PFSK-1 (cell line): Measurements from ENCODE around the gene CCIN.

Experiments used
- FOXP2 ChIP-seq: optimal IDR thresholded peaks from 2 replicates; pipeline ENCODE3; 2011; ENCODE audit warnings: borderline replicate concordance, control low read depth, inconsistent platforms; ENCODE audit not compliant: insufficient read depth; ENCODE audit errors: extremely low read length, extremely low read depth
- POLR2AphosphoS5 ChIP-seq: IDR thresholded peaks from 2 replicates; pipeline ENCODE4 v1.6.1; 2012; ENCODE audit warnings: low read depth, mild to moderate bottlenecking, control low read depth, low read length, moderate library complexity
- SIN3A ChIP-seq: IDR thresholded peaks from 2 replicates; pipeline ENCODE4 v1.6.1; 2012; ENCODE audit warnings: mild to moderate bottlenecking, low read length, moderate library complexity, borderline replicate concordance; ENCODE audit not compliant: insufficient read depth
- TAF1 ChIP-seq: IDR thresholded peaks from 2 replicates; pipeline ENCODE4 v1.6.1; 2012; ENCODE audit warnings: low read length, control low read depth, borderline replicate concordance; ENCODE audit not compliant: insufficient read depth
- TF ChIP-seq, protein P1 (sequence below), 2 experiments: IDR thresholded peaks; 2 replicates each; pipeline versions ENCODE4 v1.6.1 to v1.8.0; 2011 to 2012; ENCODE audit warnings: low read depth in 2 of 2, low read length in 2 of 2, control low read depth in 1 of 2, inconsistent platforms in 1 of 2, mild to moderate bottlenecking in 1 of 2, moderate library complexity in 1 of 2; ENCODE audit not compliant: insufficient read depth in 1 of 2

CCIN gene

DNA sequence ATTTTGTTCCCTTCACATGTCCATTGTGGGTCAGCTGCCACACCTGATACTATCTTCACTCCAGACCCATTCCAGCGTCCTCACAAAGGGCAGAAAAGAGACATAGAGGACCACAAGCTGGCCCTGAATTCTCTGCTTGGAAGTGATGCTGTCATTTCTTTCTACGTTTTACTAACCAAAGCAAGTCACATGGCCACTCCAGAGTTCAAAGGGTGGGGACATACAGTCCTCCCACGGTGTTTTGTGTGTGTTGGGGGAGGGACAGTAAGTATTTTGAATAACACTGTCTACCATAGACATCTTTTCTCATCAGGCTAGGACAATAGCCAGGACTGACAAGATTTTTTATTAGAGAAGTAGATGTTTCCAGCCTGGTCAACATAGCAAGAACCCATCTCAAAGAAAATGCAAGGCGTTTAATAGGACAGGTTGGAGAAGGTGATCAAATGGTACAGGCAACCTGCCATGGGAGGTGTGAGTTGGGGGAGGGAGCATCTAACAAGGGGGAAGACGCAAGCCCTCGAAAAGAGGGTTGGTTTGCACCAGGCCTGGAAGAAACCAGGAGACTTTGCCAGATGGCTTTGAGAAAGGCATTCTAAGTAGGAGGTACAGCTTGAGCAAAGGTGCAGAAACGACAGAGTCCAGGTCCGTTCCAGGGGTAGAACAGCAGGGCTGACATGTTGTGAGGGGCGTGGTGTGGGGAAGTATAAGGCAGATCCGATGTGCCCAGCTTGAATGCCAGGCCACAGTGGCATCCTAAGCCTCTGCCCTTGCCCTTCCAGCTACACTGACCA, 43.9 kb upstream of the CCIN start:
- TF ChIP-seq POLR2AphosphoS5 (no peak), SIN3A (no peak), TAF1 (no peak), FOXP2 (no peak)
- TF ChIP-seq, protein P1, sequence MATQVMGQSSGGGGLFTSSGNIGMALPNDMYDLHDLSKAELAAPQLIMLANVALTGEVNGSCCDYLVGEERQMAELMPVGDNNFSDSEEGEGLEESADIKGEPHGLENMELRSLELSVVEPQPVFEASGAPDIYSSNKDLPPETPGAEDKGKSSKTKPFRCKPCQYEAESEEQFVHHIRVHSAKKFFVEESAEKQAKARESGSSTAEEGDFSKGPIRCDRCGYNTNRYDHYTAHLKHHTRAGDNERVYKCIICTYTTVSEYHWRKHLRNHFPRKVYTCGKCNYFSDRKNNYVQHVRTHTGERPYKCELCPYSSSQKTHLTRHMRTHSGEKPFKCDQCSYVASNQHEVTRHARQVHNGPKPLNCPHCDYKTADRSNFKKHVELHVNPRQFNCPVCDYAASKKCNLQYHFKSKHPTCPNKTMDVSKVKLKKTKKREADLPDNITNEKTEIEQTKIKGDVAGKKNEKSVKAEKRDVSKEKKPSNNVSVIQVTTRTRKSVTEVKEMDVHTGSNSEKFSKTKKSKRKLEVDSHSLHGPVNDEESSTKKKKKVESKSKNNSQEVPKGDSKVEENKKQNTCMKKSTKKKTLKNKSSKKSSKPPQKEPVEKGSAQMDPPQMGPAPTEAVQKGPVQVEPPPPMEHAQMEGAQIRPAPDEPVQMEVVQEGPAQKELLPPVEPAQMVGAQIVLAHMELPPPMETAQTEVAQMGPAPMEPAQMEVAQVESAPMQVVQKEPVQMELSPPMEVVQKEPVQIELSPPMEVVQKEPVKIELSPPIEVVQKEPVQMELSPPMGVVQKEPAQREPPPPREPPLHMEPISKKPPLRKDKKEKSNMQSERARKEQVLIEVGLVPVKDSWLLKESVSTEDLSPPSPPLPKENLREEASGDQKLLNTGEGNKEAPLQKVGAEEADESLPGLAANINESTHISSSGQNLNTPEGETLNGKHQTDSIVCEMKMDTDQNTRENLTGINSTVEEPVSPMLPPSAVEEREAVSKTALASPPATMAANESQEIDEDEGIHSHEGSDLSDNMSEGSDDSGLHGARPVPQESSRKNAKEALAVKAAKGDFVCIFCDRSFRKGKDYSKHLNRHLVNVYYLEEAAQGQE (IDR thresholded peaks at IDR 0.05; ENCODE audit: insufficient read depth in 1 of 2, low read depth in 2 of 2, low read length in 2 of 2), result no peak

DNA sequence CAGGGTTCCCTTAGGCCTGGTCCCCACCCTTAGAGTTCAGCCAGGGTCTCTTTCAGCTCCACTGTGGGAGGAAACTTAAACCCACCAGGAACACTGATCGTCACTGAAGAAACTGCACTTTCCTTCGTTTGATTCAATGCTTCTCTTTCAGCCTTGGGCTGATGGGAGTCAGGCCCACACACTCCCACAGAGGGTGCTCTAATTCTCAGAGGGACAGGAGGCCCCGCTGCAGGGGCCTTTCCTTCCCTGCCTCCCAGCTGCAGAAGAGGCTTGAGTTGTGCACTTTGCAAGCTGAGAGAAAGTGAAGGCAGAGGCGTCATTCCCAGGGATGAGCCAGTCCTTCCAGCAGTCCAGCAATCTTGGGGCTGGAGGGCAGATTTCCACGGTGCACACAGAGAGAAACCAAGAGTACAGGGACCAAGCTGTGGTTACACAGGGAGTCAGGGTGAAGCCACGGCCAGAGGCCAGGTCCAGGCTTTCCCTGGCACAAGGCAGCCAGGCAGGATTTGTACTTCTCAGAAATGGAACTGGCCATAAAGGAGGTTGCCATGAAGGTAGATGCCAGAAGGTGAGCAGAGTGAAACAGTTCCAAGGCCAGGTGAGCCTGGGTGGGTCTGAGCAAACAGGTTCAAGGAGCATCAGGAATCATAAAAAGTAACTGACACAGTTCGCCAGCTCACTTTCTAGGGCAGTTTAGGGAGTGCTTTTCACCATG, 43.0 kb upstream of the CCIN start:
- TF ChIP-seq, protein P1 (IDR thresholded peaks at IDR 0.05; ENCODE audit: insufficient read depth in 1 of 2, low read depth in 2 of 2, low read length in 2 of 2), result no peak
- no peak for TF ChIP-seq TAF1
- no peak for TF ChIP-seq FOXP2
- TF ChIP-seq SIN3A, result no peak
- no peak for TF ChIP-seq POLR2AphosphoS5

DNA sequence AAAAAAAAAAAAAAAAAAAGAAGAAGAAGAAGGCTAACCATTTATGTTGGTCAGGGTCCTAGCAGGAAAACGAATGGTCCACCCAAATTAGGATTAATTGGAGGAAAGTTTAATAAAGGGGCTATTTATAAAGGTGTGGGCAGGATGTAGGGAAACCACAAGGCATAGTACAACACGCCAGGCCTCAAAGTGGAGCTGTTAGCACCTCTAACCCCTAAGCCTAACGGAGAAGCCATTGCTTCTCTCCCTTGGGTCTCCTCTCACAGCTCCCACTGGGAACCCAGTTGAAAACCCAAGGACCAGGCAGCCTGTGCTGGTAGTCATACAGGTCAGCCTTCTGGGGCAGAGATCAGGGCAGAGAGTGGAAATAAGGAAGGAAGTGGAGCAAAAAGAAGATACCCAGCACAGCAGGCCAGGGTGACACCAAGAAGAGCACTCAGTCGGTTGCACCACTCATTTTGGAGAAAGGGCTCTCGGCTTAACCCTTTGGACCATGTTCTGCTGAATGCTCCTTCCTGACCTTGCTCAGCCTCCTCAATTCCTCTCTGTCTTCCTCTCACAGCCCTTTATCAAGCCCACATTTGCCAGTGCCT, 41.4 kb upstream of the CCIN start:
- no peak for TF ChIP-seq POLR2AphosphoS5
- TF ChIP-seq SIN3A, result no peak

DNA sequence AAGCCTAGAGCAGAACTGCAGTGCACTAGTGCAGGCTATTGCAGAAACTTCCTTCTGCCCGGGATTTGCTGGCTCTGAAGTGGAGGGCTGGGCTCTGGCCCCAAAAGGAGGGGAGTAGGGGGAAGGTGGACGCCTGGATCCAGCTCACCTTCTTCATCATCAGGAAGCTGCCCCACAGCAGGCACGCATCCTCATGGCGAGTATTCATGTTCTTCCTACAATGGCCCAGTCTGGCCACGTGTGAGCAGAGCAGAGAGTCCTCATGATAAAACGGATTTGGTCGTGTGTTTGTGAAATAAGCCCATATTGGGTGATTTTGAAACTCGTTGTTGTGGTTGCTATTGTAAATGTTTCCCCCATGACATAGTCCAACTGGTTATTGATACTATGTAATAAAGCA, 40.8 kb upstream of the CCIN start:
- TF ChIP-seq POLR2AphosphoS5 (no peak), SIN3A (no peak), FOXP2 (no peak), TAF1 (no peak)
- TF ChIP-seq, protein P1 (IDR thresholded peaks at IDR 0.05; ENCODE audit: insufficient read depth in 1 of 2, low read depth in 2 of 2, low read length in 2 of 2), result no peak

DNA sequence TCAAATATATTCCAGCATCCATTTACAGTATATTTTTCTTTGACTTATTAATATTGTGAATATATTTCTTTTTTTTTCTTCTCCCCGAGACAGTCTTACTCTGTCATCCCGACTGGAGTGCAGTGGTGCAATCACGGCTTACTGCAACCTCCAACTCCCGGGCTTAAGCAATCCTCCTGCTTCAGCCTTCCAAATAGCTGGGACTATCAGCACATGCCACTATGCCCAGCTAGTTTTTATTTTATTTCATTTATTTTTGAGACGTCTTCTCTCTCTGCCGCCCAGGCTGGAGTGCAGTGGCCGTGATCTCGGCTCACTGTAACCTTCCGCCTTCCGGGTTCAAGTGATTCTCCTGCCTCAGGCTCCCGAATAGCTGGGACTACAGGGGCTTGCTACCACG, 40.0 kb upstream of the CCIN start:
- TF ChIP-seq TAF1, result no peak
- no peak for TF ChIP-seq SIN3A
- no peak for TF ChIP-seq FOXP2
- TF ChIP-seq, protein P1 (IDR thresholded peaks at IDR 0.05; ENCODE audit: insufficient read depth in 1 of 2, low read depth in 2 of 2, low read length in 2 of 2), result no peak
- no peak for TF ChIP-seq POLR2AphosphoS5
